ENCODE results near the gene PCSK5. TPM values are rescaled to one million over a fixed set of nuclear protein-coding genes. Genes with fewer than 3 reads are reported as not detected.

Gene PCSK5
- total RNA-seq, 1 experiment from 2014 or later: 0.17 TPM

DNA sequence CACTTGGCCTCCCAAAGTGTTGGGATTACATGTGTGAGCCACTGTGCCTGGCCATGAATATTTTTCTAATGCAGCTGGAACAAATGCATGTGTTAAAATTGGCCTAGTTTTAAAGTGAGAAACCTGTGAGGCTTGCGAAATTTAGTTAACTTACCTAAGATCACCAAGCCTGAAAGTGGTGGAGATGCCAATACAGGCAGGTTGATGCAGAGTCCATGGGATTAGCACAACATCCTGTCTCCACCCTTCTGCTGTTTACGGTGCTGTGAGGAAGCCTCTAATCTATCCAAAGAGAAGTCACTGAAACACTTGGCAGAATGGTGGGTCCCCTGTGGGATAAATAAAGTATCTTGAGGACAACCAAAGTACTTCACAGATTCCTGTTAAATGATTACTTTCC, 98.2 kb downstream of the PCSK5 start:
- H3K4me1 ChIP-seq (ENCODE audit: insufficient read depth, low read length, poor library complexity, severe bottlenecking): no peaks in the 10 kb centered on the region
- no TSS peak for BruUV-seq (replicated peaks)
- POLR2A ChIA-PET (ENCODE audit: low non-redundant PET): no interaction called here
- intact Hi-C loops (cut with micrococcal nuclease; ENCODE audit: unreplicated experiment): loop anchor here (10.0 kb wide), 1 partner anchor 316 kb away; no protein-coding TSS in a partner anchor
- no peak for DNase-seq (ENCODE audit: low spot score)
- H3K27ac ChIP-seq (ENCODE audit: low read depth, low read length, poor library complexity, severe bottlenecking): no peak overlapping the region
- no peaks in the 10 kb centered on the region for H3K9me3 ChIP-seq (ENCODE audit: low read depth, low read length, poor library complexity, severe bottlenecking)
- no peaks in the 10 kb centered on the region for H3K27me3 ChIP-seq (replicated peaks; ENCODE audit: insufficient read depth, low read depth, low read length, poor library complexity)
- no peak overlapping the region for H3K4me3 ChIP-seq (ENCODE audit: low read depth, low read length, poor library complexity, severe bottlenecking)
- CTCF ChIA-PET: no interaction called here
- TF ChIP-seq, protein P1, sequence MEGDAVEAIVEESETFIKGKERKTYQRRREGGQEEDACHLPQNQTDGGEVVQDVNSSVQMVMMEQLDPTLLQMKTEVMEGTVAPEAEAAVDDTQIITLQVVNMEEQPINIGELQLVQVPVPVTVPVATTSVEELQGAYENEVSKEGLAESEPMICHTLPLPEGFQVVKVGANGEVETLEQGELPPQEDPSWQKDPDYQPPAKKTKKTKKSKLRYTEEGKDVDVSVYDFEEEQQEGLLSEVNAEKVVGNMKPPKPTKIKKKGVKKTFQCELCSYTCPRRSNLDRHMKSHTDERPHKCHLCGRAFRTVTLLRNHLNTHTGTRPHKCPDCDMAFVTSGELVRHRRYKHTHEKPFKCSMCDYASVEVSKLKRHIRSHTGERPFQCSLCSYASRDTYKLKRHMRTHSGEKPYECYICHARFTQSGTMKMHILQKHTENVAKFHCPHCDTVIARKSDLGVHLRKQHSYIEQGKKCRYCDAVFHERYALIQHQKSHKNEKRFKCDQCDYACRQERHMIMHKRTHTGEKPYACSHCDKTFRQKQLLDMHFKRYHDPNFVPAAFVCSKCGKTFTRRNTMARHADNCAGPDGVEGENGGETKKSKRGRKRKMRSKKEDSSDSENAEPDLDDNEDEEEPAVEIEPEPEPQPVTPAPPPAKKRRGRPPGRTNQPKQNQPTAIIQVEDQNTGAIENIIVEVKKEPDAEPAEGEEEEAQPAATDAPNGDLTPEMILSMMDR (conservative IDR thresholded peaks at IDR 0.05; ENCODE audit: low read depth, low read length): no peak
- no peak for TF ChIP-seq EZH2 (IDR thresholded peaks at IDR 0.05; ENCODE audit: borderline replicate concordance, low read depth, low read length, poor library complexity, severe bottlenecking)
- H3K36me3 ChIP-seq (ENCODE audit: insufficient read depth, low read length, poor library complexity, severe bottlenecking): no peaks in the 10 kb centered on the region

GRCh38 chr9:75990156-75990555, 99.7 kb downstream of the PCSK5 start:
- intact Hi-C loops (cut with micrococcal nuclease; ENCODE audit: unreplicated experiment): no loop called here
- Histone ChIP-seq H3K27me3 (replicated peaks; ENCODE audit: insufficient read depth, low read depth, low read length, poor library complexity) (no peaks in the 10 kb centered on the region), H3K4me3 (ENCODE audit: low read depth, low read length, poor library complexity, severe bottlenecking) (no peak overlapping the region), H3K4me1 (ENCODE audit: insufficient read depth, low read length, poor library complexity, severe bottlenecking) (no peaks in the 10 kb centered on the region), H3K27ac (ENCODE audit: low read depth, low read length, poor library complexity, severe bottlenecking) (no peak overlapping the region), H3K36me3 (ENCODE audit: insufficient read depth, low read length, poor library complexity, severe bottlenecking) (no peaks in the 10 kb centered on the region), H3K9me3 (ENCODE audit: low read depth, low read length, poor library complexity, severe bottlenecking) (no peaks in the 10 kb centered on the region)
- no peak for DNase-seq (ENCODE audit: low spot score)
- ChIA-PET POLR2A (ENCODE audit: low non-redundant PET) (no interaction called here), CTCF (no interaction called here)
- TF ChIP-seq, protein P1 (conservative IDR thresholded peaks at IDR 0.05; ENCODE audit: low read depth, low read length): no peak
- TF ChIP-seq EZH2 (IDR thresholded peaks at IDR 0.05; ENCODE audit: borderline replicate concordance, low read depth, low read length, poor library complexity, severe bottlenecking): no peak
- BruUV-seq (replicated peaks): no TSS peak

- POLR2A ChIA-PET (ENCODE audit: low non-redundant PET): no interaction called here
- CTCF ChIA-PET: no interaction called here
- Histone ChIP-seq H3K4me1 (ENCODE audit: insufficient read depth, low read length, poor library complexity, severe bottlenecking) (no peaks in the 10 kb centered on the region), H3K9me3 (ENCODE audit: low read depth, low read length, poor library complexity, severe bottlenecking) (no peaks in the 10 kb centered on the region), H3K27ac (ENCODE audit: low read depth, low read length, poor library complexity, severe bottlenecking) (no peak overlapping the region), H3K36me3 (ENCODE audit: insufficient read depth, low read length, poor library complexity, severe bottlenecking) (no peaks in the 10 kb centered on the region), H3K27me3 (replicated peaks; ENCODE audit: insufficient read depth, low read depth, low read length, poor library complexity) (no peaks in the 10 kb centered on the region), H3K4me3 (ENCODE audit: low read depth, low read length, poor library complexity, severe bottlenecking) (no peak overlapping the region)
- TF ChIP-seq, protein P1 (conservative IDR thresholded peaks at IDR 0.05; ENCODE audit: low read depth, low read length): no peak
- TF ChIP-seq EZH2 (IDR thresholded peaks at IDR 0.05; ENCODE audit: borderline replicate concordance, low read depth, low read length, poor library complexity, severe bottlenecking): no peak
- DNase-seq (ENCODE audit: low spot score): no peak
- intact Hi-C loops (cut with micrococcal nuclease; ENCODE audit: unreplicated experiment): no loop called here
- BruUV-seq (replicated peaks): no TSS peak
Measured at GRCh38 chr9:75990576-75991304, 100.3 kb downstream of the PCSK5 start.

Measured in A673 (cell line).